Measurements from ENCODE around the gene CLEC11A.
"Not testable (repeated sequence)": the region's sequence is repeated elsewhere in the genome, so short reads cannot be mapped to it uniquely, and the experiment has no call there.

The CLEC11A gene

DNA sequence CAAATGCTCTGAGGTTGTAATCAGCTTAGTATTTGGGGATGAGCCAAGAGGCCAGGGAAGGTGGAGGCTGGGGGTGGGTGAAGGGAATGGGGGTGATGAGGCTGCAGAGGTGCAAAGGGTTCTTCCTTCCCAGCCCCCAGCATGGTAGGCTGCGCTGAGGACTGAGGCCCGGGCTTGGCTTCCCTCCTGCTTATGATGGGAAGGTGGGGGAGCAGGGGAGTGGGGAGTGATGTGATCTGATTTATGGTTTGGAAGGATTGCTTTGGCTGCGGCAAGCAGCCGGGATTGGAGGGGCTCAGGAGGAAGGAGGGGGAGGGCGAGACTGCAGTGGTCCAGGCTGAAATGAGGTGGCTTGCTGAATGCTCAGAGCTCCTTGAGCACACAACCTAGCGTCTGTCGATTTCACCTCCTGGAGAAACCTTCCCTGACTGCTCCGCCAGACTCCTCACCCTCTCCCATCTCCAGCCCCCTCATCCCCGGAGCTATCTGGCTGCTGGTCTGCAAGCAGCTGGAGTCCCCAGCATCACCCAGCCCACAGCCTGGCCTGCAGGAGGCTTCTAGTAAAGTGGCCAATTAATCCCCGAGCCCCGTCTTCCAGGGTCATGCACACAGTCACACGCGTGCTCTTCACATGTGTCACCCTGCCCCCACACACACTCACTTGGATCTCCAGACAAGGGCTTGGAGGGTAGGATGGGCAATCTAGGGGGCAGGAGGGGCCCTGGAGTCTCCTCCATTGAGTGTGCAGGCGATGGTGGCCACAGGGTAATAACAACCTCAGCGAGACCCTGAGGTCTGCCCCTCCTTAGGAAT, 757 bp upstream of the CLEC11A start:
- no peak for DNase-seq

- peak in 1 of 14 donors; percentile 59 for DNase-seq
Measured at GRCh38 chr19:50723735-50724521, 764 bp downstream of the CLEC11A start.

- DNase-seq = peak; percentile 79 to 100 (median 98)
Measured at GRCh38 chr19:50724522-50725217, 1.5 kb downstream of the CLEC11A start.

DNA sequence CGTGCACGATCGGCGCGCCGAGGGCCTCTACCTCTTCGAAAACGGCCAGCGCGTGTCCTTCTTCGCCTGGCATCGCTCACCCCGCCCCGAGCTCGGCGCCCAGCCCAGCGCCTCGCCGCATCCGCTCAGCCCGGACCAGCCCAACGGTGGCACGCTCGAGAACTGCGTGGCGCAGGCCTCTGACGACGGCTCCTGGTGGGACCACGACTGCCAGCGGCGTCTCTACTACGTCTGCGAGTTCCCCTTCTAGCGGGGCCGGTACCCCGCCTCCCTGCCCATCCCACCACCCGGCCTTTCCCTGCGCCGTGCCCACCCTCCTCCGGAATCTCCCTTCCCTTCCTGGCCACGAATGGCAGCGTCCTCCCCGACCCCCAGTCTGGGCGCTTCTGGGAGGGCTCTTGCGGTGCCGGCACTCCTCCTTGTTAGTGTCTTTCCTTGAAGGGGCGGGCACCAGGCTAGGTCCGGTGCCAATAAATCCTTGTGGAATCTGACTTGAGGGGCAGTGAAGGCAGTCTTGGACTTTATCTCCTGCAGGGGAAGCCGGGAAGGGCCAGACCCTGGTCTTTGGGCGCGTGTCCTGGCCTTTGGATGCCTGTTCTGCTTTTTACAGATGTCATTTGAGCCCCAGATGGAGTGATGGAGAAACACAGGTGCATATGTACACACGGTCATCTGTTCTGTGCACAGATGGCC, 2.2 kb downstream of the CLEC11A start:
- no peak for DNase-seq

GRCh38 chr19:50725911-50726230, 2.7 kb downstream of the CLEC11A start:
- no peak for DNase-seq

DNA sequence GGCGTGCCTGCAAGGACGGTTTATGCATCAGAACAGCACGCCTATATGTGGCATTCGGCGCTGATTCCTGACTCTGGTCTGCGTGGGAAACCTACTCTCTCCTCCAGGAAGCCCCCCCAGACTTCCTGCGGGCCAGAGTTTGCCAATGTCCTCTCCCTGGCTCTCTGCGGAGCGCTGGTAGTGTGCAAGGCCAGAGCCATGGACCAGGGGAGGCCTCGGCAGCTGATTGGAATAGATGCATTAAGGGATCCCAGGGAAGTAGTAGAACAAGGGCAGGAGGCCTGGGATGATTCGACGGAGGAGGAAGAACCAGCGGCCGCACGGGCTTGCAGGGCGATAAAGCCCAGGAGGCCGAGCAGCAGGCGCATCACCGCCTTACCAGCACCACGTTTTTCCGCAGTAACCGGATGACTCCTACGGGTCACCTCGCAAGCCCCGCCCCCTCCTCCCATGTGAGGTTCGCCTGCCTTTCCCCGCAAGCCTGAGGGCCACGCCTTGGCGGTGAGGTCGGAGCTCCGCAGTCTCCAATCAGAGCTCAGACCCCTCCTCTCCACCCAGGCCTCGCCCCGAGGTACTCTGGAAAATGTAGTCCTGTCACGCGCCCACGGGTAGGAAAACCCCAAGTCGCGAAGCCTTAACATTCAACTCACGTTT, 5.0 kb downstream of the CLEC11A start:
- peak in 12 of 14 donors; percentile 4 to 91 (median 58) for DNase-seq

DNA sequence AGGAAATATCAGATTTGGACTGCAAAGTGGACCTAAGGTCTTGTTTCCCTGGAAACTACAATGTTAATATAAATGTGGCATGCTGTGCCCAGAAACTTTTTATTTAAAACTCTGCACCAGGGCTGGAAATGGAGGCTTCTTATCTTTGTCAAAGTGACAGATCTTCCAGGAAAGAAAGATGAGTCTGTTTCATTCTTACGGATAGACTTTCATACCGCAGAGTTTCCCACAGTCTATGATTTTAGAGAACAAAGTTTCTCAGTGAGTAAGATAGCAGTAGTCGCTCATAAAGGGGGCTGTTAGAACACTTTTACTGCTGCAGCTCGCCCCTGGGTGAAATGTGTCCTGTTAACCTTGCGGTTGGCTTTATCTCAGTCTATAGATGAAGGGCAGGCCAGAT, 6.7 kb downstream of the CLEC11A start:
- no peak for DNase-seq

DNA sequence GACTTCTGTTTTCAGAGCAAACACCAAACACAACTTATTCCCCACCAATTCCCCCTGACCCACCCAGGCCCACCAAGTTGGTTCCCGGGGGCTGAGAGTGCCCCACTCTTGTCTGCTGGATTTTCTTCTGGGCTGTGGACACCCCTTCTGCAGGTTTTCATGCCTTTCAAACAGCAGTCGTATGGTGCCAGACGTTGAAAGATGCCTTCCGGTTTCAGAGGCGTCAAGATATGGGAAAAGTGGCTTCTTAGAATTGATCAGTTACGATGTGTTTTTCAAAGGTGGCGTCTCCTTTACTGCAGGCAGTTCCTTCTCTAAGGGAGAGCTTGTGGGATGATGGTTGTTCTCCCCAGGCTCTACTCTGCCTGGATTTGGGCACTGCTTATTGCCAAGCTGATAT, 12.7 kb downstream of the CLEC11A start:
- no peak for DNase-seq

DNA sequence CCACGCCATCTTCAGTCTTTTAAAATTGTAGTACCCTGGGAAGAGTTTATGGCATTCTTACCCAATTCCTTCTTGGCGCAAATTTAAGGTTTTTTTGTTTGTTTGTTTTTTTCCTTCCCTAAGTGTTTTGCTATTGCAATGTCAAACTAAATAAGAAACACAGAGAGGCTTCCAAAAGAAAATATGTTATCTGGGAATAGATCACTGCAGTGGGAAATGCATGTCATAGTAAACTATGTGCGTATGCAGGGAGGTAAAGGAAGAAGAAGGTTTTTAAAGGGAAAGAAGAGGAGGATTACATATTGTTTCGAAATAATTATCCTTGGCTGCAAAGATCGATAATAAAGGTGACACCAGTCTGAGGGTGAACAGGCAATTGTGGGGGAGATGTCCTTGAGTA, 13.2 kb downstream of the CLEC11A start:
- no peak for DNase-seq

DNA sequence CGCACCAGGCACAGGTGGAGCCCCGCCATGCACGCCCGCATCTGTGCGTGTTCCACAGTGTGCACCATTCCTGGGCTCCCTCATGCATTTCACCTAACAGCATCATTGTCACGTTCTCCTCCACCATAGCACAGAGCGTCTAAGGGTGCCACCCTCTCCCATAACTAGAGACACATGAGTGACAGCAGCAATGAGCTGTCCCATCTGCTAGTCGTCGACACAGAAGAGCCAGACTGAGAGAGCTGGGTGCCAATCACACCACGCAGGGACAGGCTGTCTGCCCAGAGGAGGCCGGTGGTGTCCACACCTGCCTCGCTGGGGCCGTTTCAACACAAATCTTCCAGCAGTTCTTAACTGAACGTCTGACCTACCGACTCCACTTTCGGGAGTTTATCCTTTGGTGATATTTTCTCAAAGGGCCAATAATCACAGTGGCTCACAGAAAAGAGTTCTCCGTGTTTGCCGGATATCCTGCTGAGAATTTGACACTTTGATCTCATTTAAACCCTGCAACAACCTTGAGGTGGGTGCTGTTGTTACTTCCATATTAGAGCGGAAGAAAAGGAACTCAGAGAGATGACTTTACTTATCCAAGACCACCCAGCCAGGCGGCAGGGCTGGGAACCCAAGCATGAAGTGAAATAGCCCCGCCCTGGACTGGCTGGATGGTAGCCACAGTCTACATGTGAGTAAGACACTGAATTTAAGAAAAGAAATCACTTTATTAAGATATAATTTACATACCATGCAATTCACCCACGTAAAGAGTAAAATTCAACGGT, 16.2 kb downstream of the CLEC11A start:
- no peak for DNase-seq

DNA sequence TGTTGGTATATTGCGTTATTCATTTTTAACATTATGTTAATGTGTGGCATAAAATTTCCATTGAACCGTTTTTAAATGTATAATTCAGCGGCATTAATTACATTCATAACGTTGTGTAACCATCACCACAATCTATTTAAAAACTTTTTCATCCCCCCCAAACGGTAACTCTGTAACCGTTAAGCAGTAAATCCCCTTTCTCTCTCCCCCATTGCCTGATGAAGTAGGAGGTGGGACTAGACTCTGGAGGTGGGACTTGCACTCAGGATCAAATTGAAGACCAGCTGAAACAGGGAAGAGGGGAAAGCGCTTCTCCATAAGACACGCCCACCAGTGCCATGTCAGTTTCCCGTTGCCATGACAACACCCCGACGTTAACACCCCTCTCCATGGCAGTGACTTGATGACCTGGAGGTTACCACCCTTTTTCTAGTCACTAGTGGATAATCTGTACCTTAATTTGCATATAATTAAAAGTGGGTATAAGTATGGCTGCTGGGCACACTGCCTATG, 16.8 kb downstream of the CLEC11A start:
- no peak for DNase-seq

- DNase-seq = no peak
Measured at GRCh38 chr19:50741179-50741933, 18.2 kb downstream of the CLEC11A start.

GRCh38 chr19:50743537-50743936, 20.4 kb downstream of the CLEC11A start:
- no peak for DNase-seq

GRCh38 chr19:50745221-50745620, 22.1 kb downstream of the CLEC11A start:
- no peak for DNase-seq

DNA sequence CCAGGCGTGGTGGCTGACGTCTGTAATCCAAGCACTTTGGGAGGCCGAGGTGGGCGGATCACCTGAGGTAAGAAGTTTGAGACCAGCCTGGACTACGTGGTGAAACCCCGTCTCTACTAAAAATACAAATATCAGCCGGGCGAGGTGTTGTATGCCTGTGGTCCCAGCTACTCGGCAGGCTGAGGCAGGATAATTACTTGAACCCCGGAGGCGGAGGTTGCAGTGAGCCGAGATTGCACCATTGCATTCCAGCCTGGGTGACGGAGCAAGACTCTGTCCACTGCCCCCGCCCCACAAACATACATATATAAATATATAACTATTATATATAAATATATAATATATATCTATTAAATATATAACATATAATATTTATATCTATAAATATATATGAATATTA, 24.0 kb downstream of the CLEC11A start:
- DNase-seq = not testable (repeated sequence)

DNA sequence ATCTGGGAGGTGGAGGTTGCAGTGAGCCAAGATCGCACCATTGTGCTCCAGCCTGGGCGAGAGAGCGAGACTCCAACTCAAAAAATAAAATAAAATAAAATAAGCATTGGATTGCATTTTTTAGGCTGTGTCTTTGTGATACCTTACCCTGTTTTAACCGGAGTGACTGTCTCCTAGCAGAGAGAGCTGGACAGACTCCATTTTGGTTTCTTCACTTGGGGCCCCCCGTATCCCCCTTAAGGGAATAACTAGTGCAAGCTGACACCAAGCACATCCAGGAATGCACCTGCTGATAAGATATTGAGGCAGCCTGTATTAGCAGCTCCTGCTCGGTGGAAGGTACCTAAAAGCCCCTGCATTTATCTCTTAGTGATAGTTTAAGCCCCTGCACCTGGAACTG, 26.3 kb downstream of the CLEC11A start:
- DNase-seq = no peak

DNA sequence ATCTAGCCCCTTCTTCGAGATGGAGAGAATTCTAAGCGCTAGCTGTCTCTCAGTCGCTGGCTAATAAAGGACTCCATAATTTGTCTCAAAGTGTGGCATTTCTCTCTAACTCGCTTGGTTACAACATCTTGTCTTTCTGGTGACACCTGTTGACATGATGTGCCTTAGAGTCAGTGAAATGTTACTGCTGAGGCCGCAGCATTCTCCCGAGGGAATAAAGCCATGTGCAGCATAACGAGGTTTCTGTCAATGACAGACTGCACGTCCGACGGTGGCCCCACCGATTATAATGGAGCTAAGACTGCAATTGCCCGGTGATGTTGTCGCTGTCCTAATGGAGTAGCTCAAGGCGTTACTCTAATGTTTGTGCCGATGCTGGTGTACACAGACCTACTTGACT, 26.8 kb downstream of the CLEC11A start:
- DNase-seq = no peak

DNA sequence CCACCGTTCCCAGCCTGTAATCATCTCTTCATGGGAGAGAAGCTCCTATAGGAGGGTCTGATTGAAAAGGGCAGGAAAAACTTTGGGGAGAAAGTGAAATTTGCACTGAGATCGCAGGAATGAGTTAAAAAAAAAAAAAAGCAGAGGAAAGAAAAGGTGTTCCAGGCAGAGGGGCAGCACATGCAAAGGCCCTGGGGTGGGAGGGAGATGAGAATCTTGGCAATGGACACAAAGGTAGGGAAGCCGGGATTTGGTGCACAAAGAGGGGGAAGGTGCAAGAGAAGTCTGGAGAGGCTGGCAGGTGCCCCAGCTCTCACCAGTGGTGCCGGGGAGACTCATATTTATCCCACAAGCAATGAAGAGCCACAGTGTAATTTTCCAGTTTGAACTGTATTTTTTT, 30.7 kb downstream of the CLEC11A start:
- DNase-seq = no peak

GRCh38 chr19:50756244-50756643, 33.1 kb downstream of the CLEC11A start:
- not testable (repeated sequence) for DNase-seq

- DNase-seq = not testable (repeated sequence)
Measured at GRCh38 chr19:50757624-50758023, 34.5 kb downstream of the CLEC11A start.

Data from C1 segment of cervical spinal cord (tissue), 14 donors.